ENCODE data around the gene BLTP2.

- TF ChIP-seq CTCF (IDR thresholded peaks at IDR 0.05; ENCODE audit: low read depth, low read length) (no peak), POLR2A (IDR thresholded peaks at IDR 0.05; ENCODE audit: extremely low read depth, insufficient read length) (no peak), MAX (IDR thresholded peaks at IDR 0.05; ENCODE audit: low read depth, low read length) (no peak), MYC (IDR thresholded peaks at IDR 0.05; ENCODE audit: low read depth, low read length) (no peak)
These were observed 48.9 kb upstream of the BLTP2 start for GRCh38 chr17:28693869-28694268.

Measured in NB4 (cell line).